K562 (cell line): ENCODE data around the gene ZNF652. TPM values are rescaled to one million over a fixed set of nuclear protein-coding genes. Genes with fewer than 3 reads are reported as not detected.

Experiments
- ATAC-seq: fragments of 200-7000 bp; cut with Tn5 transposase; 3 replicates; pipeline ENCODE4 v1.9.1; 2020; ENCODE audit warnings: moderate library complexity
- BruUV-seq: library from RNA; stranded (reverse); fragments of 400-500 nt; replicated peaks from 2 replicates; lab custom pipeline; 2021; lab: Mats Ljungman, UMichigan
- CTCF ChIA-PET: fragments of 300-600 bp; formaldehyde crosslinking; extraction: SDS; loops from one replicate; lab custom pipeline; 2021; ENCODE audit warnings: low intra/inter-chr PET ratio; lab: Yijun Ruan, JAX
- POLR2A ChIA-PET: fragments of 300-600, 350-650 bp; sonication (Branson Sonifier 250); formaldehyde crosslinking; extraction: SDS; loops from one replicate; lab custom pipeline; 2021; ENCODE audit warnings: antibody characterized with exemption, inconsistent platforms; lab: Yijun Ruan, JAX
- DNase-seq, 4 experiments: peaks; one replicate each; pipeline versions ENCODE4 v3.0.0 to v3.0.0-alpha.2; 2011 to 2018; ENCODE audit warnings: low spot score in 3 of 4, mixed read lengths in 3 of 4; ENCODE audit errors: extremely low read depth in 1 of 4
- FAIRE-seq: peaks from 2 replicates; lab custom pipeline; 2011; peaks lifted over from hg19 to GRCh38; lab: Jason Lieb, UNC
- H2AFZ ChIP-seq: 2 replicates; pipeline ENCODE4 v1.6.0; 2011; ENCODE audit warnings: low read depth, low read length, control low read depth, inconsistent platforms
- H3K27ac ChIP-seq: fragments of 200-600 bp; 3 replicates; pipeline ENCODE4 v1.8.0; 2011; ENCODE audit warnings: low read depth, mild to moderate bottlenecking, control low read depth, inconsistent platforms, low read length, moderate library complexity, mixed read lengths; ENCODE audit errors: extremely low read depth
- H3K27me3 ChIP-seq, 2 experiments: fragments of 300-600 bp in 1 of 2; 2 replicates in 1 of 2; 3 replicates in 1 of 2; pipeline versions ENCODE4 v1.6.0 to v1.8.0; 2011; ENCODE audit warnings: inconsistent platforms in 2 of 2, low read length in 2 of 2, mild to moderate bottlenecking in 1 of 2, mixed read lengths in 1 of 2, moderate library complexity in 1 of 2; ENCODE audit not compliant: control insufficient read depth in 2 of 2, insufficient read depth in 2 of 2
- H3K36me3 ChIP-seq: fragments of 300-600 bp; 3 replicates; pipeline ENCODE4 v1.8.0; 2011; ENCODE audit warnings: mild to moderate bottlenecking, low read length, inconsistent platforms; ENCODE audit not compliant: control insufficient read depth, insufficient read depth
- H3K4me1 ChIP-seq, 2 experiments: fragments of 200-600 bp in 1 of 2; replicated peaks in 1 of 2; 2 replicates in 1 of 2; 3 replicates in 1 of 2; pipeline versions ENCODE4 v1.5.1 to v1.8.0; 2011; ENCODE audit warnings: inconsistent platforms in 2 of 2, low read length in 2 of 2, mild to moderate bottlenecking in 1 of 2, mixed read lengths in 1 of 2, moderate library complexity in 1 of 2; ENCODE audit not compliant: control insufficient read depth in 2 of 2, insufficient read depth in 2 of 2
- H3K4me2 ChIP-seq: 2 replicates; pipeline ENCODE4 v1.6.1; 2011; ENCODE audit warnings: low read length, control low read depth, inconsistent platforms, mixed read lengths; ENCODE audit not compliant: insufficient read depth
- H3K4me3 ChIP-seq: fragments of 200-600 bp; sonication (generic), shearing (Covaris generic); 2 replicates; pipeline ENCODE4 v1.5.1; 2016; ENCODE audit warnings: control low read depth, inconsistent platforms
- H3K79me2 ChIP-seq: fragments of 200-600 bp; 3 replicates; pipeline ENCODE4 v1.8.0; 2011; ENCODE audit warnings: low read length, inconsistent platforms; ENCODE audit not compliant: control insufficient read depth, insufficient read depth
- H3K9ac ChIP-seq, 2 experiments: 2 replicates each; pipeline versions ENCODE4 v1.6.0 to v1.6.1; 2011; ENCODE audit warnings: low read depth in 2 of 2, low read length in 2 of 2, control low read depth in 1 of 2, inconsistent platforms in 1 of 2, mild to moderate bottlenecking in 1 of 2, mixed read lengths in 1 of 2; ENCODE audit not compliant: insufficient read depth in 1 of 2
- H3K9me1 ChIP-seq: one replicate; pipeline ENCODE4 v1.6.0; 2011; ENCODE audit warnings: inconsistent platforms, mild to moderate bottlenecking, low read length, moderate library complexity; ENCODE audit not compliant: control insufficient read depth, insufficient read depth
- H3K9me3 ChIP-seq: replicated peaks from 2 replicates; pipeline ENCODE4 v1.5.1; 2011; ENCODE audit warnings: low read depth, low read length, inconsistent platforms; ENCODE audit not compliant: control insufficient read depth, insufficient read depth
- H4K20me1 ChIP-seq: replicated peaks from 2 replicates; pipeline ENCODE4 v1.6.1; 2011; ENCODE audit warnings: low read length, inconsistent platforms, mixed read lengths; ENCODE audit not compliant: control insufficient read depth, insufficient read depth
- C11orf30 ChIP-seq: fragments of 450-650 bp; IDR thresholded peaks from 2 replicates; pipeline ENCODE4 v1.6.1; 2016; ENCODE audit warnings: low read depth, mild to moderate bottlenecking
- CBFA2T3 ChIP-seq: fragments of 450-650 bp; IDR thresholded peaks from 2 replicates; pipeline ENCODE4 v1.6.1; 2017
- DPF2 ChIP-seq: fragments of 450-650 bp; IDR thresholded peaks from 2 replicates; pipeline ENCODE4 v1.6.1; 2016
- E4F1 ChIP-seq: fragments of 250-450 bp; sonication (Bioruptor Pico); IDR thresholded peaks from 2 replicates; pipeline ENCODE4 v1.5.0; 2021; ENCODE audit warnings: mild to moderate bottlenecking, borderline replicate concordance
- GTF2F1 ChIP-seq: IDR thresholded peaks from 2 replicates; pipeline ENCODE4 v1.6.1; 2011; ENCODE audit warnings: low read depth, low read length, improper control_type of control experiment
- GTF3C2 ChIP-seq: IDR thresholded peaks from 3 replicates; pipeline ENCODE4 v1.6.1; 2011; ENCODE audit warnings: borderline replicate concordance, mild to moderate bottlenecking, moderate library complexity; ENCODE audit not compliant: insufficient read length; ENCODE audit errors: extremely low read depth
- NBN ChIP-seq: fragments of 450-650 bp; IDR thresholded peaks from 2 replicates; pipeline ENCODE4 v1.6.1; 2016; ENCODE audit warnings: low read depth, mild to moderate bottlenecking
- TRIM28 ChIP-seq: fragments of 450-650 bp; IDR thresholded peaks from 2 replicates; pipeline ENCODE4 v1.6.1; 2017
- XRCC5 ChIP-seq: fragments of 200-400 bp; formaldehyde crosslinking; IDR thresholded peaks from 2 replicates; pipeline ENCODE4 v1.6.1; 2017; ENCODE audit warnings: low read depth, mild to moderate bottlenecking, low read length
- ZFX ChIP-seq: sonication (generic); formaldehyde crosslinking; IDR thresholded peaks from 2 replicates; pipeline ENCODE4 v1.8.0; 2022; ENCODE audit warnings: mild to moderate bottlenecking, missing genetic modification reagents, moderate library complexity
- ZNF24 ChIP-seq: fragments of 450-650 bp; IDR thresholded peaks from 2 replicates; pipeline ENCODE4 v1.6.1; 2016
- ZNF395 ChIP-seq: fragments of 200-800 bp; sonication (Bioruptor generic); IDR thresholded peaks from 2 replicates; pipeline ENCODE4 v1.6.1; 2017; ENCODE audit warnings: missing genetic modification characterization, missing compliant biosample characterization
- ZNF644 ChIP-seq: fragments of 200-800 bp; sonication (Bioruptor generic); IDR thresholded peaks from 2 replicates; pipeline ENCODE4 v1.6.1; 2016; ENCODE audit warnings: low read depth, missing genetic modification characterization, missing compliant biosample characterization
- WGBS: fragments of 100-300 bp; shearing (Covaris generic); methylation state at CpG from one replicate; pipeline ENCODE4 v1.1.6; 2016; ENCODE audit warnings: low coverage, mixed read lengths; ENCODE audit not compliant: insufficient coverage; ENCODE audit errors: missing lambda C conversion rate; 5-methylcytosine and 5-hydroxymethylcytosine counted together
- in situ Hi-C: fragments of 300-500 bp; cut with MboI; formaldehyde crosslinking; loops from 4 replicates; pipeline ENCODE4 v1.15.0; 2018; ENCODE audit warnings: inconsistent platforms, mixed read lengths
- intact Hi-C: fragments of 100-400 bp; cut with micrococcal nuclease; formaldehyde crosslinking; loops from 2 replicates; pipeline ENCODE4 v1.14.2; 2022
- polyA plus RNA-seq, 8 experiments: library from polyadenylated mRNA; depleted of rRNA in 4 of 8; stranded (reverse) in 5 of 8; unstranded in 3 of 8; fragments of >200 nt; fragmentation: Nextera tagmentation in 2 of 8; fragmentation: Illumina TruSeq in 1 of 8; extraction: Ambion mirVana in 2 of 8; extraction: Trizol in 1 of 8; gene quantifications; 2 replicates each; pipeline versions ENCODE4 v1.2.1 to v1.2.3, GENCODE V29; 2011 to 2014; ENCODE audit warnings: inconsistent platforms in 1 of 8, missing spikeins in 1 of 8
- total RNA-seq, 7 experiments: library from RNA; depleted of rRNA in 6 of 7; stranded (reverse); fragments of >200 nt in 6 of 7; fragmentation: Illumina TruSeq in 2 of 7; extraction: Trizol in 2 of 7; gene quantifications; 2 replicates each; pipeline versions ENCODE4 v1.2.1 to v1.2.3, GENCODE V29; 2011 to 2021; ENCODE audit warnings: low replicate concordance in 1 of 7

ZNF652 gene
- total and polyA plus RNA-seq, 9 of the 15 experiments (the other 6 are each of a cell fraction or from before 2014, with no cell fraction given): 5.1 to 15.5 (median 7.8) TPM

- H3K9ac ChIP-seq: no peak overlapping the region
- no peak for DNase-seq
- ChIA-PET POLR2A (no interaction called here), CTCF (no interaction called here)
- H3K27ac ChIP-seq: no peak overlapping the region
- no TSS peak for BruUV-seq
- no peak overlapping the region for H3K4me3 ChIP-seq
- intact Hi-C loops (no loop called here), in situ Hi-C loops (no loop called here)
- H3K4me2 ChIP-seq: no peak overlapping the region
- H3K27me3 ChIP-seq: no peaks in the 10 kb centered on the region
- H4K20me1 ChIP-seq: 0 out of 2 replicates have a peak, but pooled peaks cover 4% of the 10 kb centered on the region
- no peaks in the 10 kb centered on the region for H3K9me1 ChIP-seq
- no peak for FAIRE-seq
- peaks cover 62% of the 10 kb centered on the region for H3K36me3 ChIP-seq
- no peak for ATAC-seq
- H2AFZ ChIP-seq: no peak overlapping the region
- WGBS: 94% methylated on average over 10 of the region's 10 CpGs
- no peaks in the 10 kb centered on the region for H3K79me2 ChIP-seq
- no peaks in the 10 kb centered on the region; a peak in 1 of 5 replicates for H3K4me1 ChIP-seq
- no peaks in the 10 kb centered on the region for H3K9me3 ChIP-seq
- TF ChIP-seq DPF2 (no peak), ZNF24 (no peak), C11orf30 (no peak), TRIM28 (no peak), NBN (no peak), XRCC5 (no peak), CBFA2T3 (no peak), E4F1 (CRISPR knock-in tag) (no peak), ZNF644 (tag) (no peak), ZNF395 (CRISPR knock-in tag) (no peak), GTF3C2 (no peak), ZFX (CRISPR knock-in tag) (no peak), GTF2F1 (no peak)
Measured at GRCh38 chr17:49403514-49404289, 41.7 kb upstream of the ZNF652 start.
